Memory B cell (primary cell): ENCODE data around the gene CERS6.
"Not testable (repeated sequence)": the region's sequence is repeated elsewhere in the genome, so short reads cannot be mapped to it uniquely, and the experiment has no call there.

Source experiments
- ATAC-seq: fragments of 150-1000 bp; cut with Tn5 transposase; 2 replicates; pipeline ENCODE4 v1.10.0; 2021; ENCODE audit warnings: low read depth, mild to moderate bottlenecking, moderate library complexity
- DNase-seq, 2 donors: peaks; one replicate each; pipeline ENCODE4 v3.0.0; 2022; ENCODE audit warnings: low spot score in 2 of 2
- H3K27ac Mint-ChIP-seq: one replicate; pipeline ENCODE4 v1.8.0; 2022; ENCODE audit warnings: mild to moderate bottlenecking, moderate library complexity, mixed read lengths
- H3K27me3 Mint-ChIP-seq: one replicate; pipeline ENCODE4 v1.8.0; 2022; ENCODE audit warnings: mixed read lengths
- H3K36me3 Mint-ChIP-seq: one replicate; pipeline ENCODE4 v1.8.0; 2022; ENCODE audit warnings: mild to moderate bottlenecking, mixed read lengths
- H3K4me1 Mint-ChIP-seq: one replicate; pipeline ENCODE4 v1.8.0; 2022; ENCODE audit warnings: mixed read lengths
- H3K4me3 Mint-ChIP-seq: one replicate; pipeline ENCODE4 v1.8.0; 2022; ENCODE audit warnings: mild to moderate bottlenecking, moderate library complexity, mixed read lengths
- H3K9me3 Mint-ChIP-seq: one replicate; pipeline ENCODE4 v1.8.0; 2022; ENCODE audit warnings: mixed read lengths

The CERS6 gene

DNA sequence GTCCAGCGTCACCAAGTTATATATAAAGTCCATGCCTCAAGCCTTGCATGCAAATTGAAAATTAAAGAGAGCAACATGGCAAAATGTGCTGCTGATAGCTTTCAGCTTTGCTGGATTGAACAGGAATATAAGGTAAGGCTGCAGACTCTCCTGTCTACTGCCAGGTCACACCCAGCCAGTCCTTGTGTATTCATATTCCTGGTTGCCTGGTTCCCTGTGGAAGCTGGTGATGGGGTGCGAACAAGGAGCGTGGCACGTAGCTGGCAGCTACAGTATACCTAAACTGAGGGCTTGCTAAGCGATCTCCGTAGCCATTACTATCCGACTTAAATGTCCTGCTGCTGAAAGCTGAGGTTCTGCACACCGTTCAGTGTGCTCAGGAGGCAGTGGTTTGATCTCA, 296.3 kb downstream of the CERS6 start:
- no peak overlapping the region for H3K27ac Mint-ChIP-seq
- no peaks in the 10 kb centered on the region for H3K27me3 Mint-ChIP-seq
- no peak for DNase-seq
- no peaks in the 10 kb centered on the region for H3K9me3 Mint-ChIP-seq
- H3K4me1 Mint-ChIP-seq: peaks cover 2% of the 10 kb centered on the region
- H3K36me3 Mint-ChIP-seq: no peaks in the 10 kb centered on the region
- no peak overlapping the region for H3K4me3 Mint-ChIP-seq
- ATAC-seq: no peak

- ATAC-seq (no peak), DNase-seq (no peak)
- no peak overlapping the region for H3K27ac Mint-ChIP-seq
- no peaks in the 10 kb centered on the region for H3K9me3 Mint-ChIP-seq
- peaks cover 2% of the 10 kb centered on the region for H3K4me1 Mint-ChIP-seq
- H3K27me3 Mint-ChIP-seq: peaks cover 2% of the 10 kb centered on the region
- no peaks in the 10 kb centered on the region for H3K36me3 Mint-ChIP-seq
- H3K4me3 Mint-ChIP-seq: no peak overlapping the region
Measured at GRCh38 chr2:168753765-168754329, 297.8 kb downstream of the CERS6 start.

DNA sequence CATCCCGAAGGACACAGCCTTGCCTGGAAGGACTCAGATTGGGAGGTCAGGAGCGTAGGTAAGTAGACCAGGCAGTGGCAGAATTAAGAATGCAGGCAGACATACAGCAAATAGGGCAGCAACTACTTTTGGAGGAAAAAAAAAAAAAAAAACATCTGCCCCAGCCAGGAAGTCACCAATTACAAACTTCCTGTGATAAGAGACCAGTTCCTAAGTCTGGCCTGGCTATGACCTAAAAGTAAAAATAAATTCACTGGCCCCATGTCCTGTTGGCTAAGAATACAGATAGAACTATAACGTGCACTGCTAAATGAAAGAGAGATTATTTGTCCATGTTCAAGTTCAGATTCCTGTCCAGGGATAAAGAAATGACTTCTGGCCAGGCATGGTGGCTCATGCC, 301.2 kb downstream of the CERS6 start:
- H3K36me3 Mint-ChIP-seq: no peaks in the 10 kb centered on the region
- no peak for DNase-seq
- no peak overlapping the region for H3K4me3 Mint-ChIP-seq
- peaks cover 2% of the 10 kb centered on the region for H3K4me1 Mint-ChIP-seq
- H3K27ac Mint-ChIP-seq: no peak overlapping the region
- peaks cover 2% of the 10 kb centered on the region for H3K27me3 Mint-ChIP-seq
- no peak for ATAC-seq
- H3K9me3 Mint-ChIP-seq: no peaks in the 10 kb centered on the region

DNA sequence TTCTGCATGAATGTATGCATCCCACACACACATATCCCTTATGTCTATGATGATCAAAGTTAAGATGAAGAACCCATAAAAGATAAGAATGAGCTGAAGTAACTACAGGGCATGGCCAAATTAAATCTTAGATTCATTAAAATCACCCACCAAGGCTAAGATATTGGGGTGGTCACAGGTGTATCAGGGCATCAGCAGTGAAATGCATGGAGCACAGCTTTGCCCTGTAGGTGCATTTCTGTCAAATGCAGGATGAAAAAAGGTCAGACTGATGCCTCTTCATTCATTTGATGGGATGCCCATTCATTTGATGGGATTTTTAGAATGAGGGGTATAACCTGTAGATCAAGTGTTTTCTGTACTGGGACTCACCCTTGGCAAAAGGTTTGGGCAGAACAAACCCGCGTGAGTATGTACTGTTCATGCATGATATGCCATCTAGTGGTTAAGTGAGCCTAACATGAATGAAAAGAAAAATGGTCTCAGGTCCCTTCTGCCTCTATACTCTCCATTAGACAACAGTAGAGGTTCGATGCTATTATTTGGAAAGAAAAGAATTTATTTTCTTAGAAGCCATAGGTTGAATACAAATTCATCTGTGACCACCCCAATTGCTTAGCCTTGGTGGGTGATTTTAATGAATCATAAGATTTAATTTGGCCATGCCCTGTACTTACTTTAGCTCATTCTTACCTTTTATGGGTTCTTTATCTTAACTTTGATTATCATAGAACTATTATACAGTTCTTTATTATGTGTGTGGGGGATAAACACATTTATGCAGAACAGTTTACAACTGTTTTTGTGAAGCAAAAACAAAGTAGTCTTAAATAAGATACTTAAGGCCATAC, 303.1 kb downstream of the CERS6 start:
- peaks cover 2% of the 10 kb centered on the region for H3K4me1 Mint-ChIP-seq
- ATAC-seq: peak; percentile 48
- no peak overlapping the region for H3K27ac Mint-ChIP-seq
- H3K4me3 Mint-ChIP-seq: no peak overlapping the region
- H3K9me3 Mint-ChIP-seq: no peaks in the 10 kb centered on the region
- H3K36me3 Mint-ChIP-seq: no peaks in the 10 kb centered on the region
- no peak for DNase-seq
- H3K27me3 Mint-ChIP-seq: peaks cover 2% of the 10 kb centered on the region

GRCh38 chr2:168765401-168765800, 309.3 kb downstream of the CERS6 start:
- Mint-ChIP-seq H3K9me3 (no peaks in the 10 kb centered on the region), H3K4me3 (no peak overlapping the region), H3K36me3 (no peaks in the 10 kb centered on the region), H3K27me3 (no peaks in the 10 kb centered on the region), H3K4me1 (no peaks in the 10 kb centered on the region), H3K27ac (no peak overlapping the region)
- ATAC-seq (no peak), DNase-seq (no peak)

- Mint-ChIP-seq H3K27me3 (no peaks in the 10 kb centered on the region), H3K4me1 (no peaks in the 10 kb centered on the region), H3K27ac (no peak overlapping the region), H3K4me3 (no peak overlapping the region), H3K9me3 (no peaks in the 10 kb centered on the region), H3K36me3 (no peaks in the 10 kb centered on the region)
- DNase-seq (no peak), ATAC-seq (no peak)
Measured at GRCh38 chr2:168766600-168766999, 310.5 kb downstream of the CERS6 start.

- no peak overlapping the region for H3K27ac Mint-ChIP-seq
- no peak overlapping the region for H3K4me3 Mint-ChIP-seq
- no peak for ATAC-seq
- no peaks in the 10 kb centered on the region for H3K9me3 Mint-ChIP-seq
- no peaks in the 10 kb centered on the region for H3K27me3 Mint-ChIP-seq
- no peaks in the 10 kb centered on the region for H3K4me1 Mint-ChIP-seq
- DNase-seq: no peak
- no peaks in the 10 kb centered on the region for H3K36me3 Mint-ChIP-seq
Measured at GRCh38 chr2:168767258-168767657, 311.2 kb downstream of the CERS6 start.

DNA sequence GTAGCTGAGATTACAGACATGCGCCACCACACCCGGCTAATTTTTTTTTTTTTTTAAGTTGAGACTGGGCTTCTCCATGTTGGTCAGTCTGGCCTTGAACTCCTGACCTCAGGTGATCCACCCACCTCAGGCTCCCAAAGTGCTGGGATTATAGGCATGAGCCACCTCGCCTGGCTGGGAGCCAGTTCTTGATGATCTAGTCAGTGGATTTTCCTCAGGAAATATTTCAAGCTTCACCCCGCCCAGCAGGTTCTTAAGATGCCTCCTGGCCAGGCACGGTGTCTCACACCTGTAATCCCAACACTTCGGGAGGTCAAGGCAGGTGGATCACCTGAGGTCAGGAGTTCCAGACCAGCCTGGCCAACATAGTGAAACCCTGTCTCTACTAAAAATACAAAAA, 312.3 kb downstream of the CERS6 start:
- not testable (repeated sequence) for H3K4me3 Mint-ChIP-seq, H3K27me3 Mint-ChIP-seq, H3K9me3 Mint-ChIP-seq, H3K36me3 Mint-ChIP-seq, DNase-seq, H3K4me1 Mint-ChIP-seq, ATAC-seq, H3K27ac Mint-ChIP-seq

DNA sequence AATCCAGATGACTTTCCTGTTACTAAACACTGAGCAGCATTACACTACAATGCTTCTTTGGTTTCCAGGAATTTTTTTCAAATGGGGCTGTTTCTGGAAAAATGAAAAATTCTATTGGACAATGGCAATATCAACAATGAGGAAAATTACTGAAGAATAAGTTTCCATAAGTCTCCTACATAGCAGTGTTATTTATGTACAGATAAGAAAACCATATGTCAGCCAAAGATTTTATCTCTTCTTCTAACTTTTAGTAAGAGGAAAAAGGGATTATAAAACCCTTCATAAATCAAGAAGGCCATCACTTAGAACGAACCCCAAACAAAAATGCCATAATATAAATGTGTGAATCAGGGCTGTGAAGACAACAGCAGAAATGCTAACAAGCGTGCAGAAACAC, 314.7 kb downstream of the CERS6 start:
- no peak for DNase-seq
- no peak for ATAC-seq
- Mint-ChIP-seq H3K36me3 (peaks cover 1% of the 10 kb centered on the region), H3K4me3 (no peak overlapping the region), H3K27ac (no peak overlapping the region), H3K9me3 (peaks cover 2% of the 10 kb centered on the region), H3K27me3 (peaks cover 2% of the 10 kb centered on the region), H3K4me1 (no peaks in the 10 kb centered on the region)

GRCh38 chr2:168772704-168773103, 316.6 kb downstream of the CERS6 start:
- Mint-ChIP-seq H3K4me1 (no peaks in the 10 kb centered on the region), H3K9me3 (peaks cover 2% of the 10 kb centered on the region), H3K36me3 (peaks cover 1% of the 10 kb centered on the region), H3K27ac (no peak overlapping the region), H3K4me3 (no peak overlapping the region), H3K27me3 (peaks cover 2% of the 10 kb centered on the region)
- DNase-seq (no peak), ATAC-seq (no peak)

DNA sequence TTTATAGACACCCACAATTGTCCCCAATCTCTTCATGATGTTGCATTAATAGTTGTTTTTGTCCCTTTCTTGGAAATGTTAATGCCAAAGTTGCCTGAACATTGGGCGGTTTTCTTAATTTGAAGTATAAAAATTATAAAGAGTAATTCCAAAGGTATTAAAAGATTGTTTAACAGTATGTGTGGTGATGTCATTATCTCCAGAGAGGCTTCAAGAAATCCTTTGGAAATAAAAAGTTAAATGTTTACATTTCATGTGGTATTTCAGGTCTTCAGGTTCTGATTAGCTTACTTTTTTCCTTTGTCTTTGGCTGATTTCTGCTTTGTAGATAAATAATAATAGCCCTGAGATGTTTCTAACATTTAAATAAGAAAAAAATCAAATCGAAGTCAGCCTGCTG, 317.1 kb downstream of the CERS6 start:
- H3K27me3 Mint-ChIP-seq: peaks cover 2% of the 10 kb centered on the region
- ATAC-seq: no peak
- no peak overlapping the region for H3K27ac Mint-ChIP-seq
- no peaks in the 10 kb centered on the region for H3K4me1 Mint-ChIP-seq
- DNase-seq: no peak
- H3K36me3 Mint-ChIP-seq: peaks cover 1% of the 10 kb centered on the region
- H3K4me3 Mint-ChIP-seq: no peak overlapping the region
- H3K9me3 Mint-ChIP-seq: peaks cover 2% of the 10 kb centered on the region

- H3K4me3 Mint-ChIP-seq: no peak overlapping the region
- H3K27ac Mint-ChIP-seq: no peak overlapping the region
- peaks cover 2% of the 10 kb centered on the region for H3K27me3 Mint-ChIP-seq
- H3K4me1 Mint-ChIP-seq: no peaks in the 10 kb centered on the region
- ATAC-seq (no peak), DNase-seq (no peak)
- peaks cover 1% of the 10 kb centered on the region for H3K36me3 Mint-ChIP-seq
- H3K9me3 Mint-ChIP-seq: peaks cover 2% of the 10 kb centered on the region
Measured at GRCh38 chr2:168773719-168774521, 317.8 kb downstream of the CERS6 start.

GRCh38 chr2:168775837-168776236, 319.8 kb downstream of the CERS6 start:
- peaks cover 1% of the 10 kb centered on the region for H3K36me3 Mint-ChIP-seq
- H3K27me3 Mint-ChIP-seq: peaks cover 2% of the 10 kb centered on the region
- H3K4me1 Mint-ChIP-seq: no peaks in the 10 kb centered on the region
- H3K27ac Mint-ChIP-seq: no peak overlapping the region
- ATAC-seq (no peak), DNase-seq (no peak)
- no peak overlapping the region for H3K4me3 Mint-ChIP-seq
- peaks cover 2% of the 10 kb centered on the region for H3K9me3 Mint-ChIP-seq

DNA sequence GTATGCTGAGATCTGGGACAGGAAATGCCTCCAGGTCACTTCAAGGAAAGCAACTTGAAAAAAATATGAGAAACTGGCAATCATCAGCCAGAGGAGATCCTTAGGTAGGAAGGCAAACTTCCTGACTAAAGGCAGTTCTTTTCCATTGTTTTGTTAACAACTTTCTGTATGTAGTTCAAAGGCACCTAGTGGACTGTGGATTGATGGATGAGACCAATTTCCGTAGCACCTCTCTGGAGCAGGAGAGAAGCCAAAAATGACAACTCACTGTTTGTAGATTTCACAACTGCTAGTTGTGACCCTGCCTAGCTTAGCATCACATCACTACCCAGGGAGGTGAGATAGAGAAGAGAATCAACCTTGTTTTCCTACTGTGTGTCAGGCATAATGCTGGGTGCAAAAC, 324.6 kb downstream of the CERS6 start:
- Mint-ChIP-seq H3K27ac (no peak overlapping the region), H3K4me3 (no peak overlapping the region), H3K27me3 (no peaks in the 10 kb centered on the region), H3K9me3 (no peaks in the 10 kb centered on the region), H3K4me1 (no peaks in the 10 kb centered on the region), H3K36me3 (no peaks in the 10 kb centered on the region)
- no peak for ATAC-seq
- no peak for DNase-seq
